Skin of body (tissue), 2 donors: ENCODE measurements around the gene GRIP2. TPM values are rescaled to one million over a fixed set of nuclear protein-coding genes. Genes with fewer than 3 reads are reported as not detected.

Experiments
- DNase-seq: peaks from one replicate; lab custom pipeline; 2025; lab: John Stamatoyannopoulos, UW
- total RNA-seq: library from RNA; depleted of rRNA; stranded (reverse); fragments of >200 nt; gene quantifications from one replicate; pipeline ENCODE4 v1.2.3, GENCODE V29; 2014

GRIP2 gene
- total RNA-seq, 1 donor from 2014 or later: 2.4 TPM

DNA sequence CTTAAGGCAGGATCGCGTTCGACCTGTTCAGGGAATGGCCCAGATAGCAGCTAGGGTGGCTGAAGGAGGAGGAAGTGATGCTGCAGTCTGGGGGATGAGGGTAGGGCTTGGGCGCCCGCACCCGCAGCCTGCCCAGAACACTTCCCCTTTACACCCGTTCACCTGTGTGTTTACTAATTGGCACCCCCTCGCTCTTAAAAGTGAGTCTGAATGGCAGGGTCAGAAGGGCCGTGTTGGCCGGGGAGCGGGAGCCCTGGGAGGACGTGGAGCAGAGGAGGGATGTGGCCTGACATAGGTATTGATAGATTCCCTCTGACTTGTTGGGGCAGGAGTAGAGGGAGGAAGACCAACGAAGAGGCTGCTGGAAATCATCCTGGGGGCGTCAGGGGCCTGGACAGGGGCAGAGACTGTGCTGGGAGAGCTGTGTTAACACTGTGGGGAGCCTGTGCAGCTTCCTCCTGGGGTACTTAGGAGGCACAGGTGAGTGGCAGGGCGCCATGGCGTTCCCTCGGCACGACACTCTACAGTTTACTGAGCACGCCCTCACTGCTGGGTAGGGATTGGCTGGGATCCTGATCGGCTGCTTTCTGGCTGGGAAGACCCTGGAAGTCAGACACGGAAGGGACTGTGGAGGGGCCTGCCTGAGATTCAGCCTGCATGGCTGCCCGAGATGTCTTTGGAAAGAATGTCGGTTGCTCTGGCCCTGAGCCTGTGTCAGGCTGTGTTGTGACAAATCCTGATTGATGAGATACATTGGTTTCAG is 86.1 kb downstream of the GRIP2 start:
- no peak for DNase-seq

DNA sequence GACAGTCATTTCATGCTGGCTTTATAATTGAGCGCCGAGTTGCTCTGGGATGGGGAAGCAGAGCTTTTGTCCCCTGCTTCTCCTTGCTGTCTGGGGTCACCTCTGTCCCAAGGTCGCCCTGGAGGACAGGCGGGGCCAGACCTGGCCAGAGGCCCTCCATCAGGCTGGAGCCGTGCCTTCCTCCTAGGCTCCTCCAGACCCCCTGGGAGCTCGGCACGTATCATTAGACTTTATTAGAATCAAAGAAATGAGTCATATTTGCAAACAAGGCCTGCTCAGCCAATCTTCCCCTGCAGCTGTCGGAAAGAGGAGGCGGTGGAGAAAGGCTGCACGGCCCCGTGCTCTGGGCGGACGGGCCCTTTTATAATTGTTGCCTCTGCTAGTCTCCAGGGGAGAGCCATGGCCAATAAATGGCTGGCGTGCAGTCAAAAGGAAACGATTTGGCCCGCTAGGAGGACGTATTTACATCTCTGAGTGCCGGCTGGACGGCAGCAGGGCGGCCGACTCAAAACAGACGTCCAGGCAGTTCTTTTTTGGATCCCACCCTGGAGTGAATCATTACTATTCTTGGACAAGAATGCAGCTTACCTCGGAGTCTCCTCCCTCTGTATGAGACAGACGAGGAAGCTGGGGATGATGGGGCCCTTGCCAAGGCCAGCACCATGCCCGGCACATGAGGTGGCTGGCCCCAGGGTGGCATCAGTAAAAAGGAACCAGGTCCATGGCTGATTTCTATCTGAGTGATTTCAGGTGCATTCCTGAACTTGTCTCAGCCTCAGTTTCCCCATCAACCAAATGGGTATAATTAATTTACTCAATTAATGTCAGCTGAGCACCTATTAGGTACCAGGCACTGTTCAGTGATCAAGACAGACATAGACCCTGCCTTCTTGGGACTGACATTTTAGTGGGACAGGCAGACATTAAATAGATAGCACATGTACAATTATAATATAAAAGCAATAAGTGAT is 87.1 kb downstream of the GRIP2 start:
- peak; percentile 94 for DNase-seq

DNA sequence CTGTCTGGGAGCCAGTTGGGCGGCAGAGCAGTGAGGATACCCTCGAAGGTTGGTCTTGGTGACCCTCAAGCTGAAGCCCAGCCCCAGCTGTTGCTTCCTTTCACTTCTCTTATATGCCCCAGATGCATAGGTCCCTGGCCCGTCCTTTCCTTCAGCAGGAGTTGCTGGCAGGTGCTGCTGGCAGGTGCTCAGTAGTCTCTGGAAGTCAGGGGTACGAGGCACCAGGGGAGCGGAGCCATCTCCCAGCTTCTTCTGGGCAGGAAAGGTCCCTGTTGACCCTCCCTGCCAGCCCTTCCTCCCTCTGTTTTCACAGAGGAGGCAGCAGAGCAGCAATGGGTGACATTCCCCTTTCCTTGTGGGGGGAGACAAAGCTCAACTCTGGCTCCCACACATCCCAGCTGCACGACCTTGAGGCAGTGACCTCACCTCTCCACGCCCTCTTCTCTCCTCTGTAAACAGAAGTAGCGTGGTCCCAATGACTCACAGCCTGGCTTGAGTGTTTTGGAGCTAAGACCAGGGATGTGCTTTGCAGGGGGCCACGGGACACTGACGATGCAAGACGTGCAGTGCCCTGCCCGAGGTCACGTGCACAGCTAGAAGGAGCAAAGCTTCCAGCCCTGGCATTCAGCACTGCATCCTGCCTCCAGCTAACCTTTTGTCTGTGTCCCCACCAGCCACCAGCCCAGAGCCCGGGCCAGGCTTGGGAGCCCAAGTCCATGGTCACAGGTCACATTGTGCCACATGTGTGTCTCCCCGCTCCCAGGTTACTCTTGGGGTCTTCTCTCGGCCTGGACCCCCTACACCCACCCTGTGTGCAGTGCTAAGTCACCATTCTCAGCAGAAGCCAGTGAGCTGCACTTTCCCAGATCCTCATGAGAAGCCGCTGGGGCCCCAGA is 88.0 kb downstream of the GRIP2 start:
- DNase-seq: no peak

DNA sequence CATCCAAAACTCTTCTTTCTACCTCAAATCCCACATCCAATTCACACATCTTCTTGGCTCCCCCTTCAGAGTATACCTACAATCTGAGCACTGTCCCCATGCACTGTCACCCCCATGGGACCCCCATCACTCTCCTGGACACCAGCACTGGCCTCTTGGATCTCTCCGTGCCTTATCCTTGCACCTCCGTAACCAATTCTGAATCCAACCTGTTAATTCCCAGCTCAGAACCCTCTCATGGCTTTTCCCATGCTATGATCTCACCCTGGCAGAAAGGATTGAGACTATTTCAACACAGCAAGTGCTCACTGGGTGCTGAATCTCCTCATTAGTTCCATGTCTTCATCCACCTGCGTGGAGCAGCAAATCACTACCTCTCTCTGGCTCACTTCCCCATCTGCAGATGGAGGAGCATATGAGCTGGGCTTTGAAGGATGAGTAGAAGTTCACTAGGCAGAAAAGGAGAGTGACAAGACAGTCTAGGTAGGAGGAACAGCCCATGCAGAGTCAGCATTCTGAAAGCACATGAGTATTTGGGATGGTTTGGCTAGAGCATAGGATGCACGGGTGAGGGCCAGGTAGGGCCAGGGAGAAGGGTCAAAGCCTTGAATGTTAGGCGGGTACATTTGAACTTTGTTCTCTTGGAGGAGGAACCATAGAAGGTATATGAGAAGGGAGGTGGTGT is 89.1 kb downstream of the GRIP2 start:
- no peak for DNase-seq

DNA sequence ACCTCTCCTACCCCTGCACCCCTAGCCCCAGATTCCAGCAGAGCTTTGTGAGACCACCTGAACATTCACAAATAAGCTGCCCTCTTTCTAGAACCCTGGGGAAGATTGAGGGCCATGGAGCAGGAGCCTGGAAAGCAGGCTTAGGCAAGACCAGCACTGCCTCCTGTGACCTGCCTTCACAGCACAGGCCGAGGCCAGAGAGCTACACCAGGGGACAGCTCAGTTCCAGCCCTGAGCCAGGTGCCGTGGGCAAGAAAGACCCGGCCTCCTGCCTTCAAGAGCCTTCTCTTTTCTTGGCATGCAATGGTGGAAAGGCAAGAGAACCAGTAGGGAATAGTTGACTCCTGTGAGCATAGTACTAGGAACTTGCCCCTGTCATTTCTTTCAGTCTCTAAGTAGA is 89.6 kb downstream of the GRIP2 start:
- DNase-seq: no peak

DNA sequence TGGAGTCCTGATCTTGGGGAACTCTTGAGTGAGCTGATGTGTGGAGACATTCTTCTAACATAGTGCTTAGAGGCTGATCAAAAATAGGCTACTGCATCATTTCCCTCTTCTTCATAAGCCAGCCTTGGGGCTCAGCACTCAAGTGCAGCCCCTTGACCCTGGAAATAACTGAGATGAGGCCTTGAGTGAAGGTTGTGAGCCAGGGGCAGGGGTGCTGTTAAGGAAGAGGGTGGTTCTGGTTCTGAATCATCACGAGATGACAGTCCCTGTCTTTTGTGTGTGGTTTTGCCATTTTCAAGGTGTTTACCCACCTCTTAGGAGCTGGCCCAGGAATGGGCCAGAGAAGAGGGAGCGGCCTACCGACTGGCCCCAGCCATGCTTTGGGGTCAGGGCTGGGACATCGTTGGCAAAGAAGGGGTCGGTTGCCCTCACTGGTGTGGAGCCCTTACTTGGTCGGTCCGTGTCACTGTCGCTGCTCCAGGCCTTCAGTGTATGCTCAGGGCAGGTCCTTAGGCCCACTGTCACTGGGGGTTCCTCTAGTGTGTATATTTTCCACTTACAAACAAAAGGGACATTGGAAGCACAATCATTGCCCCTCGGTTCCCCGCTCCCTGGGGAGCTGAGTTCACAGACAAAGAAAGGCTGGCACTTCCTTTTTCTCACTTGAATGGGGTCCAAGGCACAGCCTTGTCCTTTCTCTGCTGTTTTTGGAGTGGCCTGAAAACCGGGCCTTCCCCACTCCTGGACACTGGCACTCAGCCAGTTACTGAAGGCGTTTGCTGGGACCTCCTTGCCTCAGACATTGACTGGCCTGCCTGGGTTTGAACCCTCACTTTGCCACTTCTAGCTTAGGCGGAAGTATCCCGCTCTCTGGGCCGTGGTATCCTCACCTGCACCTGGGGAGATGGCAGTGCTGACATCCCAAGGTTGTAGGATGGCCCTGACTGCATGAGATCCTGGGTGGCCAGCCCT is 91.1 kb downstream of the GRIP2 start:
- DNase-seq: no peak

DNA sequence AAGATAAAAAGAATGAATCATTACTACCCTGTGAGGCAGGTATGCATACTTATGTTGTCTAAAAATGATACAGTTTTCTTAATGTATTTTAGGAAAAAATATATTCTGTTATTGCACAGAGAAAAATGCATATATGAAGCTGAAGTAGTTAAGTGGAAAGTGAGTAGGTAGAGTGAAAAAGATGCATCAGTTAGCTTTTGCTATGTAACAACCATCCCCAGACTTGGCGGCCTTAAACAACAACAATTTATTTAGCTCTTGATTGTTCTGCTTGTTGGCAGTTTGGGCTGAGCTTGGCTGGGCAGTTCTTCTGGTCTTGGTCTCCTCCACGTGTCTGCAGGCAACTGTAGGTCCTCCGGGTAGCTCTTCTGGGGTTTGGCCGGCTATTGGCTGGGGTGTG is 92.1 kb downstream of the GRIP2 start:
- DNase-seq: no peak

DNA sequence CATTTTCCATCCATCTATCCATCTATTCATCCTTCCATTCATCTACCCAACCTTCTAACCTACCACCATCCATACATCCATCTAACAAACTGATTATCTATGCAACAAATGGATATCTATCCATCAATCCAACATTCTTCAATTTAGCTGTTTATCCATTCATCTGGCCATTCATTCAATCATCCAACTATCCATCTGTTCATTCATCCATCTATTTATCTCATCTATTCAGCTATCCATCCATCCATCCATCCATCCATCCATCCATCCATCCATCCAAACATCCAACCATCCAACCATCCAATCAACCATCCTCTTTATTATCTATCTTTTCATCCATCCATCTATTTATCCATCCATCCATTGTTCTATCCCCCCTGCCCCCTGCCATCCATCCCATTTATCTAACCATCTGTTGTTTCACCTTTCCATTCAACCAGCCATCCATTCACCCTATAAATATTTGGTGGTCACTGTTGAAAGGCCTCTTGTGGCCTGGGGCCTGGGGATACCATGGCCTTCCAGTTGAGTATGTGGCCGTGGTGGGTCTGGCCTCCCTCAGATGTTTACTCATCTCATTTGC is 93.1 kb downstream of the GRIP2 start:
- DNase-seq: no peak

DNA sequence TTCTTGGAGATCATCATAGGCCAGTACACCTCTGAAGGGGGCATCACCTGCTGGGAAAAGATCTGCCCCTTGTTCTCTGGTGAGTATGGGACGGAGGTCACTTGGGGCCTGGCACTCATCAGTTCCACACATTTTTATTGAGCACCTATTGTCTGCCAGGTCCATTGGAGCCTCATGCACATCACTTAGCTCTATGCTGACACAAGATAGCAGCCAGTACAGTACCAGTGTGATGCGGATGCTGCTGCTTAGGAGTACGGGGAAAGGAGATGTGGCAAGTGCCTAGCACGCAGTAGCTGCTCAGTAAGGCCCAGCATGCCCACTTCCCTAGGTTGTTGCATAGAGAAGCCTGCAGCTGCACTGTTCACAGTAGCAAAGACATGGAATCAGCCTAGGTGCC is 94.4 kb downstream of the GRIP2 start:
- DNase-seq: no peak

DNA sequence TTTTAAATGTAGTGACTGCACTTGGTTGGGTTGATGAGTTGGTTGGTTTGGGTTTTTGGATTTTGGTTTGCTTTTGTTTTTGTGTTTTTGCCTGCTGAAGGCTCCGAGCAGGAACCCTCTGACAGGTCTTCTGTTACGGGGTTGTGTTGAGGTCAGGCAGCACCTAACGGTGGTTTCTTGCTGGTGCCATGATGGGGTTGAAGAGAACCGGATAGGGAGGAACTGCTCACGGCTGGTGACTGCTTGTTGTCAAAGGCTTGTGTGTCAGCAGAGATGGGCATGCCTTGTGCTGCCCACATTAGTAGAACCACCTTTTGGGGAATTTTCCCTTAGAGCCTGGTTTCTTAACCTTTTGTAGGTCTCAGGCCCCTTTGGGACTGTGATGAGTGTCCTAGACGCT is 95.8 kb downstream of the GRIP2 start:
- DNase-seq: no peak

DNA sequence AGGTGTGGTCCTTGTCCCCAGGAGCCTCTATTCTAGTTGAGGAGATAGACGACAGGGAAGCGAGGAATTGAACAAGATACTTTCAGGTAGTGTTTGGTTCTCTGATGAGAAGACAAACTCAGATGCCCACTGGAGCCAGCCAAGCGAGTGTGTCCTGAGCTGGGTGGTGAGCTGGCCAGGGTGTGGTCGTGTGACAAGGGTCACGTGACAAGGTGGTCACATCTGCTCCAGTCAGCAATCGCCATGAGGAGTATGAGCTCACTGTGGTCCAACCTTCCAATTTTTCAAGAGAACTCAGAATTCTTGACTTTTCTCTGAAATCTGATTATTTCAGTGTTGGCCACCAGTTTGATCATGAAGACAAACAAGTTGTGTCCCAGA is 98.2 kb downstream of the GRIP2 start:
- DNase-seq: no peak

DNA sequence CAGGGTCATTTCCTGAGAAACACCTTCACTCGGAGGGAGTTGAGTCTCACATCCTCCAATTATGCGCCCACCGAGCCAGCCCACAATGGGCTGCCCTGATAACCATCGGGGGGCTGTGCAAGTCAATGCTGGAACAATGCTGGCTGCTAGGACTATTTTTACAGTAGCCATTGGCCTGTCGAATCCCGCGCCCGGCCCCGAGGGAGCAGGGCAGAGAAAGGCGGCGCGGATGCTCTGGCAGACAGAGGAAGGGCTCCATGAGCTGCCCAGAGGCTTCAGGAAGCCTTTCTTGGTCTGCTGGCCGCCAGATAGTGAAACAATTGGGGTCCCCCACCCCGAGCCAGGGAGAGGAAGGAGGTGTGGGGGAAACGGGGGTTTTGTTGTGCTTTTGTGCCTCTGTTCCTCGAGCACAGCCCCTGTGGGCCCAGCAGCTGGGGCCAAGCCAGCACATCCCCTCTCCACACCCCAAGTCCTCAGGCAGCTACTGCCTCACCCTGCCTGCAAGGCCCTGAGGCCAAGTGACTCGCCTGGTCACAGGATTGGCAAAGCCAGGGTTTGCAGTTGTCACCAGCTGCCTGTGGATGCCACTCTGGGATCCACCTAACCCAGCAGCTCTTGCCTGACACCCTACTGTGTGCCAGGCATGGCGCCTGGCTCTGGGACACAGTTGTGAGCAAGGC is 98.8 kb downstream of the GRIP2 start:
- no peak for DNase-seq

DNA sequence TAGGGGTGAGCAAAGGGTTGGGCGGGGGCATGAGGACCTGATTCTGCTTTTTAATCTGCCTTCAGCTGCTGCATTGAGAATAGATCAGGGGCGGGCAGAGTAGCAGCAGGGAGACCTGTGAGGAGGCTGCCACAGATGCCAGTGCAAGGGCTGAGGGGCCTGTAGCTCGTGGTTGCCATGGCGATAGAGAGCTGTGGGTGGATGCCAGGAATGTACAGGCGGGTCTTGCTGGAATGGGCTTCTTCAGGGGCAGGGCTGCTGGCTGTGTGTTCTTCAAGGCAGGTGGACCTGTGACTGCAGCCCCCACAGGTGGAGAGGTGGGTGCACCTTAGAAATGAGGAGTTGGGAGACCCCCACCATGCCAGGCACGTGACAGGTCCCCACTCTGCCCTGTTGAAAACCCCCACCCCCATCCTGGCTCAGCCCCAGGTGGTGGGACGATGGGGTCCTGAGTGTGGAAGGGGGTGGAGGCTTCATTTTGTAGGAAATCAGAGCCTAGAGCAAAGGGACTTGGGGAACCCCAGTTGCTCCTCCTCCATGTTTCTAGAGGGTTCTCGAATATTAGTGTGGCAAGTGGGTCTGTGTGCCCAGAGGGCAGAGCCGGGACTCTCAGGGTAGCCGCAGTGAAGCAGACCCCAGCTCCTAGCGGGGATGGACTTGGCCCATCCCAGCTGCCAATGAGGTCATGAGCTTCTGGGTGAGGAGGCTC is 99.5 kb downstream of the GRIP2 start:
- DNase-seq: no peak

DNA sequence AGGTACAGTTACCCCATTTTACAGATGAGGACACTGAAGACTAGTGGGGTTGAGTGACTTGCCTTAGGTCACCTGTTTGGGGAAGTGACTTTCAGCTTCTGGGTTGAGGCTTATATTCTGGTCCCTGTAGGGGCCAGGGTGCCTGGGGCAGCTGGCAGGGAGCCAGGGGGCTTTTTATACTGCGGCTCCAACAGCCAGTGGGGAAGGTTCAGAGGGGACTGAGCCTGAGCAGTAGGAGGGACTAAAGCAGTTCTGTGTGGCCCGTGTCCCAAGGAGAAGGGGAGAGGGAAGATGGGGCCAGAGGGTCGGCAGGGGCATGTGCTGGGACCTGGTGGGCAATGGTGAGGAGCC is 100.0 kb downstream of the GRIP2 start:
- DNase-seq: no peak

DNA sequence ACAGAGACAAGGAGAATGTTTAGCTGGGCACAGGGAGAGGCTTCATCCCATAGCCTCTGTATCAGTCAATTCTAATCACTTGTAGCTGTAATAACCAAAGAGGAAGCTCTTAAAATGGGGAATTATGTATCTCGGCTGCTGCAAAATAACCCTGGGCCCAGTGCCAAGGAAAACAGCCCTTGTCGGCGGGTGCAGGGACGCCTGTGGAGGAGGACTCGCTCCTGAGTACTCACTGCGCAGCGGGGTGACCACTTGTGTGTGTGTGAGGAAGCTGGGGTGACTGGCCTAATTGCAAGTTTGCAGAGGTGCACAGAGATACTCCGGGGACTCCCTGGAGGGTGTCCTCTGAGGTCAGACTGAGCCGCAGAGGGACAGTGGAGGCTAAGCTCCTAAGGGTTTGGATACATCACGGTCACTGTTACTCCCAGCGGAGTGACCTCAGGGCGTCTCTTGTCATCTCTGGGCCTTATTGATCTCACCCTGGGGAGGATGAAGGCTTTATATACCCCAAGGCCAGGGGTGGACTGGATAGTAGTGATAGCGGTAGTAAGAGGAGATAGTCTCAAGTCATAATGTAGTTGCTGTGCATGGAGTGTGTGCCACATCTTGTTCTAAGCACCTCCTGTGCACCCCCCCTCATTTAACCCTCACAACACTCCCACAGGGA is 100.5 kb downstream of the GRIP2 start:
- peak; percentile 36 for DNase-seq
